Measurements from ENCODE around the gene GPR146. TPM values are rescaled to one million over a fixed set of nuclear protein-coding genes. Genes with fewer than 3 reads are reported as not detected.

GPR146 gene
- total RNA-seq, 1 donor, result 1.2 TPM

DNA sequence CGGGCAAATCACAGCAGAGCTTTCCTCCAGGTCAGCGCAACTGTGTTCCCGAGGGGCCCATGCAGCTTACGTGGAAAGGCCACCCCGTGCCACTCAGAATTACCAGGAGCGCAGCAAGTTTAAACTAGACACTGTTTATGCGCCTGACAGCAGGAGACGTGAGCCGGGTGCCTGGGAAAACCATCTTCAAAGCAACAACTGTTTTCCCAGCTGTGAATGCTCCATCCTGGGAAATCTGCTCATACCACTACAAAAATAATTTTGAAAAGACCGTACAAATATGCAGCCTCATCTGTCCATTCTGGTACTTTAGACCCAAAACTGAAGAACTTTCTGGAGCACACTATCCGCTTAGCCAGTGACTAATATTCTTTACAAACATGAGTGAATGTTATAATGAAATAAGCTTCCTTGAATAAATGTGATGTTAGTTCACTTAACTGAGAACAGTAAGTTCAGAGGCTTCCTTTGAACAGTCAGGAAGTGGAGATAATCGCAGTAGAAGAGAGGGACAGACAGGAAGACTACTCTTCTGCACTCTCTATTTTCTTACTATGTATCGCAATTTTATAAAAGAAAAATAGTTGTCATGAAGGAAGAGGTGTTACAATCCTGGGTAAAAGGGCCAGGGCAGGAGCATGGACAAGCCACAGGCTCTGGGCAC lies 60.3 kb downstream of the GPR146 start:
- H3K4me3 ChIP-seq (ENCODE audit: low read depth, low read length), result no peak overlapping the region
- DNase-seq (ENCODE audit: low read depth), result no peak
- TF ChIP-seq, protein P1, sequence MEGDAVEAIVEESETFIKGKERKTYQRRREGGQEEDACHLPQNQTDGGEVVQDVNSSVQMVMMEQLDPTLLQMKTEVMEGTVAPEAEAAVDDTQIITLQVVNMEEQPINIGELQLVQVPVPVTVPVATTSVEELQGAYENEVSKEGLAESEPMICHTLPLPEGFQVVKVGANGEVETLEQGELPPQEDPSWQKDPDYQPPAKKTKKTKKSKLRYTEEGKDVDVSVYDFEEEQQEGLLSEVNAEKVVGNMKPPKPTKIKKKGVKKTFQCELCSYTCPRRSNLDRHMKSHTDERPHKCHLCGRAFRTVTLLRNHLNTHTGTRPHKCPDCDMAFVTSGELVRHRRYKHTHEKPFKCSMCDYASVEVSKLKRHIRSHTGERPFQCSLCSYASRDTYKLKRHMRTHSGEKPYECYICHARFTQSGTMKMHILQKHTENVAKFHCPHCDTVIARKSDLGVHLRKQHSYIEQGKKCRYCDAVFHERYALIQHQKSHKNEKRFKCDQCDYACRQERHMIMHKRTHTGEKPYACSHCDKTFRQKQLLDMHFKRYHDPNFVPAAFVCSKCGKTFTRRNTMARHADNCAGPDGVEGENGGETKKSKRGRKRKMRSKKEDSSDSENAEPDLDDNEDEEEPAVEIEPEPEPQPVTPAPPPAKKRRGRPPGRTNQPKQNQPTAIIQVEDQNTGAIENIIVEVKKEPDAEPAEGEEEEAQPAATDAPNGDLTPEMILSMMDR (IDR thresholded peaks at IDR 0.05; ENCODE audit: insufficient read depth, low read length), result no peak

DNA sequence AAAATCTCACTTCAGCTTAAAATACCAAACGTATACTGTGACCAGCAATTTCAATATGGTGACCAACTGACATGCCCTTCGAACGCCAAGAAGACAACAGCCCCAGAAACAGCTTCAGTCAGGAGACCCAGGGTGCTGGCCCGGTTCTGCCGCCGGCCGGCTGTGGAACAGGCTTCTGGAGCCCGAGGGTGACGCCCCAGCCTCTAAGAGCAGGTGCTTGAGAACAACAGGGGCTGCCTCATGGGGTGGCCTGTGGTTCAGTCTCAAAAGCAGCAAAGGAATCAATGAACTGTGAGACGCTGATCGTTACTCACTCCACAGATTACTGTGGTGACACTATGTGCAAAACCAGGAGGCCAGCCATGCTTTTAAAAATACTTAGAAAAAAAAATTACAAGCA lies 60.8 kb downstream of the GPR146 start:
- TF ChIP-seq, protein P1 (IDR thresholded peaks at IDR 0.05; ENCODE audit: insufficient read depth, low read length), result no peak
- H3K4me3 ChIP-seq (ENCODE audit: low read depth, low read length), result no peak overlapping the region
- DNase-seq (ENCODE audit: low read depth), result no peak

DNA sequence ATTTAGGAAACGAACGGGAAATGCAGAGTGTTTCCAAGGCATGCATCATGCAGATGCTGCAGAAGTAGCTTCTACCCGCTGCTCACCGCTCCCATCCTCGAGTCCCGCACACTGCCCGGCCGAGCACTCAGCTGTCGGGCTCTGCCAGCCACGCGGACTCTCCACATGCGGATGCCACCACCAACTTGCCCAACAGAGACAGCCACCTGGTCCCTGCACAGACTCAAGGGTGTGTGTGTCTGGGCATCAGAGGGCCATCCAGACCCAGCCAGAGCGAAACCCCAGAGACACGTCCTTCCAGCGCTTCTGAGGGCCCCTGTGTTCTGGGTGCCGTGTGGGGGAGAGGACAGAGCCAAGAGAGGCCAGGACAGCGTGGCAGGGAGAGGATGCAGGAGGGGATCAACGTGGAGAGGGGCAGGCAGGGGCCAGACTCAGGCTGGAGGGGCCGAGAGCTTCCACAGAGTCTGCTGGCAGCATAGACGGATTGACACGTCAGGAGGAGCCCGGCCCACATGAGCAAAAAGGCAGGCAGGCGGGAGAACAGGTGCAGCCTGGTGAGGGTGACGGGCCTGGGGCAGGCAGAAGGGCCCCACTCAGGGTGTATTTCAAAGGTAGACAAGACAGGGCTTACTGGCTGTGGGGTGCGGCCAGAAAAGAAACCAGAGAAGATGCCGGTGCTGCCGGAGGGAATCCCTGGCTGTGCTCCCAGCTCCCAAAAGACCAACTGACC lies 61.9 kb downstream of the GPR146 start:
- TF ChIP-seq, protein P1 (IDR thresholded peaks at IDR 0.05; ENCODE audit: insufficient read depth, low read length), result no peak
- H3K4me3 ChIP-seq (ENCODE audit: low read depth, low read length), result no peak overlapping the region
- DNase-seq (ENCODE audit: low read depth), result no peak

DNA sequence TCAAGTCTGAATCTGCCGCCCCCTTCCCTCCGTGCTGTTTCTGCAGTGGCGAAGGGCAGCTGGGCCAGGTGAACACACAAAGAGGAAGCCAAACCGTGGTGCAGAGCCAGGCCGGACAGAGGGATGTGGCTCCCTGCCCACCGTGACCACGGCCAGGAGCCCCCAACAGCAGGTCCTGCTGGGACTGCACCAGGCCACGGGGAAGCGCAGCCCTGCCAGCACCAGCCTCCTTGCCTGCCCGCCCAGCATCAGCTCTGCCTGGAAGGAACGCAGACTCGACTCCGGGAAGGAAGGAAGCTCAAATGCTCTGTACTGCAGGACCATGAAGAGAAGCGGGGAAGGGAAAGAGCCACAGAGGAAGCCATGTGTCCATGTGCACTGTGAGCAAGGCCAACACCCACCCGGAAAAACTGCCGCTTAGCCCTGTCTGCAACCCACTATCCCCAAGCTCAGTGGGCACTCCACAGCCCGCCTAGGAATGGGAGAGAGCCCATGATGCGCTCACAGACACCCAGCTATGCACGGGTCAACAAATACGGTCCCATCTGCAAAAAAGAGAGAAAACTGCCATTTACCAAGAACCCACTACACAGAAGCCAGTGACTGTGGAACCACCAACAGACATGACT lies 62.6 kb downstream of the GPR146 start:
- DNase-seq (ENCODE audit: low read depth), result no peak
- no peak overlapping the region for H3K4me3 ChIP-seq (ENCODE audit: low read depth, low read length)
- TF ChIP-seq, protein P1 (IDR thresholded peaks at IDR 0.05; ENCODE audit: insufficient read depth, low read length), result no peak

DNA sequence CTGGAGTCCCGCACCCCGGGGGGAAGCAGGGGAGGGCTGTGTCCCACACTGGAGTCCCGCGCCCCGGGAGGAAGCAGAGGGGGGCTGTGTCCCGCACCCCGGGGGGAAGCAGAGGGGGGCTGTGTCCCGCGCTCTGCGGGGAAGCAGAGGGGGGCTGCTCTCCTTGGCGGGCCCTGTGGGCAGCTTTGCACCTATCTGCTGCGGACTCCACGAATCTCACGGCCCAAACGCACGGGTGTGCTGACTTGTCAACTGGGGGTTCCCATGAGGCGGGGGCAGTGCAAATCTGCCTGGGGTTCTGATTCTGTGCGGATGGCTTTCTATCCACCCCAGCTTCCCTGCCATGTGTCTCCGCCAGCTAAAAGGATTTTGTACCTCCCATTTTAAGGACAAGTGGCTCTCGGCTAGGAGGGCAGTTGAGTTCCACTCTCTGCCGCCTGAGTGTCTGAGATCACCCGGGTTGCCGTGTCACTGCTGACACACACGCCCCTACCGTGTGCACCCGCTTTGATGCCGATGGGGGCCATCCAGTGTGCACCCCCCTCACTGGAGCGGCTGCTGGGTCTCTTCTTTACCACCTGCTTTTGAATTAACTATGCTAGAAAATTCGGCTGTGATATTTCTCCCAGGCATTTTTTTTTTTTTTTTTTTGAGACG lies 64.0 kb downstream of the GPR146 start:
- TF ChIP-seq, protein P1 (IDR thresholded peaks at IDR 0.05; ENCODE audit: insufficient read depth, low read length), result no peak
- no peak for DNase-seq (ENCODE audit: low read depth)
- H3K4me3 ChIP-seq (ENCODE audit: low read depth, low read length), result no peak overlapping the region

Small RNAs within 50 kb of the gene (small RNA-seq; reads per million reads assigned to genes)
- 65.2 reads per million, percentile 97 among the genes with 10 or more reads in this experiment for gene MIR339

Other genes with a start within 250 kb of the GPR146 start
- gene SUN1, start 212.1 kb upstream of the GPR146 start, total RNA-seq (ENCODE audit: low replicate concordance), result 202 and 211 TPM in 2 replicates
- 13.5 and 14.2 TPM in 2 replicates for gene GET4, start 168.0 kb upstream of the GPR146 start, total RNA-seq (ENCODE audit: low replicate concordance)
- 0.57 and 0.72 TPM in 2 replicates for gene ADAP1, start 89.9 kb upstream of the GPR146 start, total RNA-seq (ENCODE audit: low replicate concordance)
- 12.5 and 15.0 TPM in 2 replicates for gene COX19, start 69.0 kb upstream of the GPR146 start, total RNA-seq (ENCODE audit: low replicate concordance)
- gene CYP2W1, start 61.4 kb upstream of the GPR146 start, total RNA-seq (ENCODE audit: low replicate concordance), result not detected in 2 replicates
- 2.9 and 6.4 TPM in 2 replicates for gene GPER1, start 43.6 kb downstream of the GPR146 start, total RNA-seq (ENCODE audit: low replicate concordance)
- 14.6 and 16.6 TPM in 2 replicates for gene ZFAND2A, start 115.7 kb downstream of the GPR146 start, total RNA-seq (ENCODE audit: low replicate concordance)
- gene UNCX, start 188.3 kb downstream of the GPR146 start, total RNA-seq (ENCODE audit: low replicate concordance), result not detected in 2 replicates

Measured in fibroblast of the aortic adventitia (primary cell).